Measurements from ENCODE around the gene AKAIN1.

DNA sequence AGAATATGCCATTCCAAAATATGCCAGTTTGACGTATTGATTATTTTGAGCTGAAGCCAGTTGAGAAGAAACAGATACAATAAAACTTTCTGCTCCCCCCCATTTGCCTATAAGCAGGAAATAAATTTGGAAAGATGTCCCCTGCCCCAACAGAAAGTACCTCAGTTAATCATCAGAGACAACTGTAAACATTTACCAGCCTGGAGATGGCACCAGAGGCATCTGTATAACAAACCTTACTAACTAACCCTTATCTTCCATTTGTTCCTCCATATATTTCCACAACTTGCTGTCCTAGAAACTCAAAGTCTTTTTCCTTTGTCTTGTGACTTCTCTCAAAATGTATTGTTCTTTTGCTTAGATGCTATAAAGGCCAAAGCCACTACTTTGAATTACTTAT lies 93.8 kb downstream of the AKAIN1 start:
- no peak for TF ChIP-seq CTCF (IDR thresholded peaks at IDR 0.05)
- no peak for TF ChIP-seq POLR2A (IDR thresholded peaks at IDR 0.05)
